Liver (tissue), 9 donors: ENCODE results near the gene GPR25. TPM values are rescaled to one million over a fixed set of nuclear protein-coding genes. Genes with fewer than 3 reads are reported as not detected.

Source experiments
- DNase-seq: peaks from one replicate; pipeline ENCODE4 v3.0.0-alpha.2; 2017; ENCODE audit warnings: low spot score
- H3K27ac ChIP-seq, 2 donors: one replicate each; pipeline ENCODE4 v1.7.0; 2013; ENCODE audit warnings: inconsistent platforms in 2 of 2, low read length in 2 of 2, control low read depth in 1 of 2, low read depth in 1 of 2, mild to moderate bottlenecking in 1 of 2
- H3K27me3 ChIP-seq, 4 donors: one replicate each; pipeline versions ENCODE4 v1.6.1 to v1.7.0; 2013; ENCODE audit warnings: low read length in 3 of 4, inconsistent platforms in 1 of 4, mild to moderate bottlenecking in 1 of 4, moderate library complexity in 1 of 4; ENCODE audit not compliant: control insufficient read depth in 4 of 4, insufficient read depth in 4 of 4
- H3K36me3 ChIP-seq, 4 donors: one replicate each; pipeline versions ENCODE4 v1.6.1 to v1.7.0; 2013; ENCODE audit warnings: low read length in 3 of 4, mild to moderate bottlenecking in 3 of 4, low read depth in 1 of 4, moderate library complexity in 1 of 4; ENCODE audit not compliant: control insufficient read depth in 4 of 4, insufficient read depth in 3 of 4
- H3K4me1 ChIP-seq, 4 donors: one replicate each; pipeline versions ENCODE4 v1.6.1 to v1.7.0; 2013; ENCODE audit warnings: low read length in 3 of 4, mild to moderate bottlenecking in 3 of 4, moderate library complexity in 1 of 4; ENCODE audit not compliant: control insufficient read depth in 4 of 4, insufficient read depth in 4 of 4
- H3K4me3 ChIP-seq, 3 donors: one replicate each; pipeline versions ENCODE4 v1.6.1 to v1.7.0; 2013; ENCODE audit warnings: low read length in 3 of 3, control low read depth in 1 of 3, low read depth in 1 of 3, mild to moderate bottlenecking in 1 of 3
- H3K9ac ChIP-seq, 2 donors: one replicate each; pipeline ENCODE4 v1.7.0; 2013; ENCODE audit warnings: low read length in 2 of 2, mild to moderate bottlenecking in 2 of 2, moderate library complexity in 2 of 2, control low read depth in 1 of 2, low read depth in 1 of 2
- H3K9me3 ChIP-seq, 4 donors: one replicate each; pipeline versions ENCODE4 v1.6.1 to v1.7.0; 2013; ENCODE audit warnings: low read length in 3 of 4; ENCODE audit not compliant: control insufficient read depth in 4 of 4
- EGR1 ChIP-seq, 2 donors: IDR thresholded peaks; 2 replicates each; pipeline ENCODE4 v1.6.1; 2016 to 2018; ENCODE audit warnings: antibody characterized with exemption in 2 of 2, low read depth in 2 of 2
- FOXA1 ChIP-seq: IDR thresholded peaks from 2 replicates; pipeline ENCODE4 v1.6.1; 2016; ENCODE audit warnings: antibody characterized with exemption
- FOXA2 ChIP-seq: IDR thresholded peaks from 2 replicates; pipeline ENCODE4 v1.6.1; 2016; ENCODE audit warnings: antibody characterized with exemption
- GABPA ChIP-seq, 2 donors: IDR thresholded peaks in 1 of 2; conservative IDR thresholded peaks in 1 of 2; 2 replicates each; pipeline ENCODE4 v1.6.1; 2016; ENCODE audit warnings: antibody characterized with exemption in 2 of 2, mild to moderate bottlenecking in 1 of 2, moderate library complexity in 1 of 2
- HNF4A ChIP-seq, 2 donors: conservative IDR thresholded peaks; 2 replicates each; pipeline ENCODE4 v1.6.1; 2016; ENCODE audit warnings: antibody characterized with exemption in 2 of 2, mild to moderate bottlenecking in 2 of 2
- HNF4G ChIP-seq: IDR thresholded peaks from 2 replicates; pipeline ENCODE4 v1.6.1; 2016; ENCODE audit warnings: antibody characterized with exemption
- JUND ChIP-seq, 2 donors: IDR thresholded peaks; 2 replicates each; pipeline ENCODE4 v1.6.1; 2016; ENCODE audit warnings: antibody characterized with exemption in 2 of 2
- RAD21 ChIP-seq, 2 donors: IDR thresholded peaks; 2 replicates each; pipeline ENCODE4 v1.6.1; 2016; ENCODE audit warnings: antibody characterized with exemption in 2 of 2, mild to moderate bottlenecking in 2 of 2
- RXRA ChIP-seq, 2 donors: IDR thresholded peaks; 2 replicates each; pipeline ENCODE4 v1.6.1; 2017 to 2018; ENCODE audit warnings: antibody characterized with exemption in 2 of 2, mild to moderate bottlenecking in 1 of 2
- SP1 ChIP-seq: IDR thresholded peaks from 2 replicates; pipeline ENCODE4 v1.6.1; 2018; ENCODE audit warnings: antibody characterized with exemption, mild to moderate bottlenecking
- YY1 ChIP-seq: IDR thresholded peaks from 2 replicates; pipeline ENCODE4 v1.6.1; 2016; ENCODE audit warnings: antibody characterized with exemption, mild to moderate bottlenecking
- WGBS: extraction: QIAGEN DNeasy Blood & Tissue Kit; methylation state at CpG from one replicate; pipeline ENCODE4 v1.1.7; 2013; 5-methylcytosine and 5-hydroxymethylcytosine counted together
- polyA plus RNA-seq, 2 donors: library from polyadenylated mRNA; stranded (reverse) in 1 of 2; unstranded in 1 of 2; fragments of 200-250 nt in 1 of 2; fragments of >200 nt in 1 of 2; fragmentation: Nextera tagmentation in 1 of 2; extraction: Ambion mirVana in 1 of 2; gene quantifications; one replicate each; pipeline versions ENCODE4 v1.2.1 to v1.2.3, GENCODE V29; 2013 to 2015
- total RNA-seq, 2 donors: library from RNA; depleted of rRNA; stranded (reverse); fragments of >200 nt; gene quantifications; one replicate each; pipeline ENCODE4 v1.2.3, GENCODE V29; 2014
- TF ChIP-seq, protein P1 (sequence below): IDR thresholded peaks from 2 replicates; pipeline ENCODE4 v1.6.1; 2016; ENCODE audit warnings: antibody characterized with exemption
- TF ChIP-seq, protein P2 (sequence below): IDR thresholded peaks from 2 replicates; pipeline ENCODE4 v1.6.1; 2016; ENCODE audit warnings: antibody characterized with exemption
- TF ChIP-seq, protein P3 (sequence below): IDR thresholded peaks from 2 replicates; pipeline ENCODE4 v1.6.1; 2016; ENCODE audit warnings: antibody characterized with exemption
- TF ChIP-seq, protein P4 (sequence below): IDR thresholded peaks from 2 replicates; pipeline ENCODE4 v1.6.1; 2016; ENCODE audit warnings: antibody characterized with exemption, mild to moderate bottlenecking
- TF ChIP-seq, protein P5 (sequence below): fragments of 150-350 bp; IDR thresholded peaks from 2 replicates; pipeline ENCODE4 v1.5.1; 2017; ENCODE audit warnings: improper control_type of control experiment, low read depth, low read length; ENCODE audit not compliant: missing input control
- donor health status: healthy.
- donor health status: healthy.
- donor health status: healthy.
- donor health status: healthy.
- donor health status: healthy.

GPR25 gene
- total and polyA plus RNA-seq, 4 donors: 0.08 to 0.13 TPM; not detected in 2

DNA sequence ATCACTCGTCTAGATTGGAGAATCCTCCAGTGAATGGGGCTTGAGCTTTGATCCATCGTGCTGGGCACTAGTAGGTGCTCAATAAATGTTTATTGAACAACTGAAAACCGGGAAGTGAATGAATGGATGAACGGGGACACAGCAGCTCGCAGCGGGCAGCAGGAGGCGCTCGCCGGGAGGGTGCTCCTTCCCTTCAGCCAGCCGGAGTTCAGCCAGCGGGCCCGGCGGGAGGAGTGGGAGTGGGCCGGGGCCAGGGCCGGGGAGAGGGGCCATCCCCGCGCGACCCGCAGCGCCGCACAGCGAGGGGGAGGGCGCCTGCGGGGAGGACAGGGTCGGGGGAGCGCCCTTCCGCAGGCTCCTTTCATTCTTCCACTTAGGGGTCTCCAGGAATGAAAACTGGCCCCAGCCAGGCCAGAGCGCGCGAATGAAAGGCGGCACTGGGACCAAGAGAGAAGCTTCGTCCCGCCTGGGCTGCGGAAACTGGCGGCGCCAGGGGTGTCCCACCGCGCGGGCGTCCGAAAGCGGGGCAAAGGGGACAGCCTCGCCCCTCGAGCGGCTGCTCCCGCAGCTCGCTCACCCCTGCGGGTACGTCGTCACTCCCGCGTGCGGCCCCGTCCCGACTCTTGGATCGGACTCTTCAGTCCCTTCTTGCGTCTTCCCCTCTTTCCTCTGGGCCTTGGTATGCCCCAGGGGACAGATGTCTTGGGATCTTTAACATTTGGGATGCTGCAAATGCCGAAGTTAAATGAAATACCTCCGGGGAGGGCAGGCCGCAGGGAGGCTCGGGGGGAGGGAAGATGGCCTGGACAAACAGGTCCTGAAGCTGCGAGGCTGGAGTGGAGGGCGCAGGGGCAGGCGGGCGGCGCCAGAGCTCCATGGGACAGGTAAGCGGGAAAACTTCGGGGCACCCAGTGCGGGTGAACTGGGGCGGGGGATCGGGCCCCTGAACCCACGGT is 18.3 kb downstream of the GPR25 start:
- 5% methylated on average over 72 of the region's 72 CpGs for WGBS
- no peak overlapping the region for H3K27ac ChIP-seq
- peak overlapping the region in 1 of 3 donors; percentile 49 for H3K4me3 ChIP-seq
- no peaks in the 10 kb centered on the region for H3K27me3 ChIP-seq
- TF ChIP-seq HNF4A (conservative IDR thresholded peaks at IDR 0.05): no peak
- TF ChIP-seq RXRA (IDR thresholded peaks at IDR 0.05): no peak
- TF ChIP-seq FOXA1: no peak
- no peak for TF ChIP-seq EGR1 (IDR thresholded peaks at IDR 0.05; ENCODE audit: low read depth in 2 of 2)
- TF ChIP-seq FOXA2: no peak
- no peak for TF ChIP-seq HNF4G
- TF ChIP-seq, protein P1, sequence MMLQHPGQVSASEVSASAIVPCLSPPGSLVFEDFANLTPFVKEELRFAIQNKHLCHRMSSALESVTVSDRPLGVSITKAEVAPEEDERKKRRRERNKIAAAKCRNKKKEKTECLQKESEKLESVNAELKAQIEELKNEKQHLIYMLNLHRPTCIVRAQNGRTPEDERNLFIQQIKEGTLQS: no peak
- no peak for TF ChIP-seq RAD21 (IDR thresholded peaks at IDR 0.05)
- TF ChIP-seq, protein P2, sequence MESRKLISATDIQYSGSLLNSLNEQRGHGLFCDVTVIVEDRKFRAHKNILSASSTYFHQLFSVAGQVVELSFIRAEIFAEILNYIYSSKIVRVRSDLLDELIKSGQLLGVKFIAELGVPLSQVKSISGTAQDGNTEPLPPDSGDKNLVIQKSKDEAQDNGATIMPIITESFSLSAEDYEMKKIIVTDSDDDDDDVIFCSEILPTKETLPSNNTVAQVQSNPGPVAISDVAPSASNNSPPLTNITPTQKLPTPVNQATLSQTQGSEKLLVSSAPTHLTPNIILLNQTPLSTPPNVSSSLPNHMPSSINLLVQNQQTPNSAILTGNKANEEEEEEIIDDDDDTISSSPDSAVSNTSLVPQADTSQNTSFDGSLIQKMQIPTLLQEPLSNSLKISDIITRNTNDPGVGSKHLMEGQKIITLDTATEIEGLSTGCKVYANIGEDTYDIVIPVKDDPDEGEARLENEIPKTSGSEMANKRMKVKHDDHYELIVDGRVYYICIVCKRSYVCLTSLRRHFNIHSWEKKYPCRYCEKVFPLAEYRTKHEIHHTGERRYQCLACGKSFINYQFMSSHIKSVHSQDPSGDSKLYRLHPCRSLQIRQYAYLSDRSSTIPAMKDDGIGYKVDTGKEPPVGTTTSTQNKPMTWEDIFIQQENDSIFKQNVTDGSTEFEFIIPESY: no peak
- no peak for TF ChIP-seq SP1
- TF ChIP-seq, protein P3, sequence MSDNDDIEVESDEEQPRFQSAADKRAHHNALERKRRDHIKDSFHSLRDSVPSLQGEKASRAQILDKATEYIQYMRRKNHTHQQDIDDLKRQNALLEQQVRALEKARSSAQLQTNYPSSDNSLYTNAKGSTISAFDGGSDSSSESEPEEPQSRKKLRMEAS: no peak
- no peak for TF ChIP-seq GABPA (IDR thresholded peaks at IDR 0.05 in 1 of 2, conservative IDR thresholded peaks at IDR 0.05 in 1 of 2)
- TF ChIP-seq, protein P4, sequence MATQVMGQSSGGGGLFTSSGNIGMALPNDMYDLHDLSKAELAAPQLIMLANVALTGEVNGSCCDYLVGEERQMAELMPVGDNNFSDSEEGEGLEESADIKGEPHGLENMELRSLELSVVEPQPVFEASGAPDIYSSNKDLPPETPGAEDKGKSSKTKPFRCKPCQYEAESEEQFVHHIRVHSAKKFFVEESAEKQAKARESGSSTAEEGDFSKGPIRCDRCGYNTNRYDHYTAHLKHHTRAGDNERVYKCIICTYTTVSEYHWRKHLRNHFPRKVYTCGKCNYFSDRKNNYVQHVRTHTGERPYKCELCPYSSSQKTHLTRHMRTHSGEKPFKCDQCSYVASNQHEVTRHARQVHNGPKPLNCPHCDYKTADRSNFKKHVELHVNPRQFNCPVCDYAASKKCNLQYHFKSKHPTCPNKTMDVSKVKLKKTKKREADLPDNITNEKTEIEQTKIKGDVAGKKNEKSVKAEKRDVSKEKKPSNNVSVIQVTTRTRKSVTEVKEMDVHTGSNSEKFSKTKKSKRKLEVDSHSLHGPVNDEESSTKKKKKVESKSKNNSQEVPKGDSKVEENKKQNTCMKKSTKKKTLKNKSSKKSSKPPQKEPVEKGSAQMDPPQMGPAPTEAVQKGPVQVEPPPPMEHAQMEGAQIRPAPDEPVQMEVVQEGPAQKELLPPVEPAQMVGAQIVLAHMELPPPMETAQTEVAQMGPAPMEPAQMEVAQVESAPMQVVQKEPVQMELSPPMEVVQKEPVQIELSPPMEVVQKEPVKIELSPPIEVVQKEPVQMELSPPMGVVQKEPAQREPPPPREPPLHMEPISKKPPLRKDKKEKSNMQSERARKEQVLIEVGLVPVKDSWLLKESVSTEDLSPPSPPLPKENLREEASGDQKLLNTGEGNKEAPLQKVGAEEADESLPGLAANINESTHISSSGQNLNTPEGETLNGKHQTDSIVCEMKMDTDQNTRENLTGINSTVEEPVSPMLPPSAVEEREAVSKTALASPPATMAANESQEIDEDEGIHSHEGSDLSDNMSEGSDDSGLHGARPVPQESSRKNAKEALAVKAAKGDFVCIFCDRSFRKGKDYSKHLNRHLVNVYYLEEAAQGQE: no peak
- no peak for TF ChIP-seq YY1
- TF ChIP-seq, protein P5, sequence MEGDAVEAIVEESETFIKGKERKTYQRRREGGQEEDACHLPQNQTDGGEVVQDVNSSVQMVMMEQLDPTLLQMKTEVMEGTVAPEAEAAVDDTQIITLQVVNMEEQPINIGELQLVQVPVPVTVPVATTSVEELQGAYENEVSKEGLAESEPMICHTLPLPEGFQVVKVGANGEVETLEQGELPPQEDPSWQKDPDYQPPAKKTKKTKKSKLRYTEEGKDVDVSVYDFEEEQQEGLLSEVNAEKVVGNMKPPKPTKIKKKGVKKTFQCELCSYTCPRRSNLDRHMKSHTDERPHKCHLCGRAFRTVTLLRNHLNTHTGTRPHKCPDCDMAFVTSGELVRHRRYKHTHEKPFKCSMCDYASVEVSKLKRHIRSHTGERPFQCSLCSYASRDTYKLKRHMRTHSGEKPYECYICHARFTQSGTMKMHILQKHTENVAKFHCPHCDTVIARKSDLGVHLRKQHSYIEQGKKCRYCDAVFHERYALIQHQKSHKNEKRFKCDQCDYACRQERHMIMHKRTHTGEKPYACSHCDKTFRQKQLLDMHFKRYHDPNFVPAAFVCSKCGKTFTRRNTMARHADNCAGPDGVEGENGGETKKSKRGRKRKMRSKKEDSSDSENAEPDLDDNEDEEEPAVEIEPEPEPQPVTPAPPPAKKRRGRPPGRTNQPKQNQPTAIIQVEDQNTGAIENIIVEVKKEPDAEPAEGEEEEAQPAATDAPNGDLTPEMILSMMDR: no peak
- TF ChIP-seq JUND (IDR thresholded peaks at IDR 0.05): no peak
- H3K4me1 ChIP-seq: peaks cover 3 to 17% (median 14%) of the 10 kb centered on the region in 4 donors
- H3K9me3 ChIP-seq: no peaks in the 10 kb centered on the region
- H3K9ac ChIP-seq: no peak overlapping the region
- no peaks in the 10 kb centered on the region for H3K36me3 ChIP-seq
- DNase-seq: no peak
